GM19035 (cell line): Measurements from ENCODE around the gene ROR1.

ENCODE experiments used
- ATAC-seq: cut with Tn5 transposase; IDR thresholded peaks from one replicate; pipeline ENCODE4 v1.9.1; 2021; ENCODE audit not compliant: unreplicated experiment

The ROR1 gene

GRCh38 chr1:64126581-64126980 lies 352.8 kb downstream of the ROR1 start:
- ATAC-seq: no peak

DNA sequence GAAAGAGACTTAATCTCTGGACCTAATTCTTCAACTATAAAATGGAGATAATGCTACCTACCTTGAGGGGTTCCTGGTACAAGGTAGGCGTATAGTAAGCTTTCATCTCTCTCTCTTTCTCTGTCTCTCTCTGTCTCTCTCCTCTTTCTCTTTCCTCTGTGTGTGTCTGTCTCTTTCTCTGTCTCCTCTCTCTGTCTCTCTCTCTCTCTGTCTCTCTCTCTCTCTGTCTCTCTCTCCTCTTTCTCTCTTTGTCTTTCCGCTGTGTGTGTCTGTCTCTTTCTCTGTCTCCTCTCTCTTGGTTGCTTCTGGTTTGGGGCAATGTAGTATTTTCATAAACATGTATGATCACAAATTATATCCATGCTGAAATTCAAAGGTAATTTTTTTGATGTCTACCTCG lies 353.5 kb downstream of the ROR1 start:
- no peak for ATAC-seq

DNA sequence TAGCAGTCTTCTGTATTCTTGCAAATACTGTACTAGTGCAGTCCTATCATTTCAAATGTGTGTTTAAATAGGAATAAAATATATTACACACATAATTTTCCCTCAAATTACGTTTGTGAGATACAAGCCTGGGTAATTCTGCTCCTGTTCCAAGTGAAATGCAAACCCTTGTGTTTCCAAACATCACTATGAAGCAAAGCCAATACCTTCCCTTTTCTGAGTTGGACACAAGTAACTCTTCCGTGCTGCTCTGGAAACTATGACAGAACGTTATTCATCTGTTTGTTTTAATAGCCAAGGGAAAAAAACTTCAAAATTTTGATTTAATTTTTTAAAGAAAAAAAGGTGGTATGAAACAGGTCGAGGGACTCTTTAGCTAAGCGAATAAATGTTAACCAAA lies 355.9 kb downstream of the ROR1 start:
- ATAC-seq: no peak

GRCh38 chr1:64131155-64131554 lies 357.3 kb downstream of the ROR1 start:
- no peak for ATAC-seq

GRCh38 chr1:64133036-64133435 lies 359.2 kb downstream of the ROR1 start:
- no peak for ATAC-seq

DNA sequence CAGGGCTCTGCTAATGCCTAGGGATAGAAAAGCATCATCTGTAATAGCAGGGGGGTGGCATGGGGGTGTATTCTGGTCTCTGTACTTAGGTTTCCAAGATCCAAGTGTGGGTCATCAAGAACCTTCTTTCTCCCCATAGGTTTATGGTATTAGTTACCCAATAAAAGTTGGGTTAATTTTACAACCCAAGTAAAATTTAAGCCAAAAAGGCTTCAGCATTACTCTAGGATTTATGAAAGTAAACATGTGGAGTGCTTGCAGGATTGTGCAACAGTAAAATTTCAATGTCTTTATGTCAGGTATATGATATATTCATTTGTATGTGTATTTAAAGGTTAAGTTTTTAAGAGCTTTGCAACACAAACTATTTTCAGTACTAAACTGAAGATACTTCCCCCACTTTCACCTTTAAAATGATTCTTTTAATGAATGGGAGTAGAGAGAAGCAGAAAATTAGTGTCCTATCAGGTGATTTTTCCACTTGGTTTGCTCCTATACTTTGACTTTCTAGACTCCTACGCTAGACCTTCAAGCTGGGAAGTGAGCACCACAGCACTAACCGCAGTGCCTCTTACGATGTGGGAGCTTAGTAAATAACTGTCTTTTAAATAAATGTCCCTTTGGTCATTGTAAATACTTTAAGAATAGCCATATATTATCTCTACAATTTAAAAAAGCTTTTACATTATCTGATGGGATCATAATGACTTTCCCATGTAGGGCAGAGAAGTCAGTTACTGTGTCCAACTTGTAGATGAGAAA lies 361.8 kb downstream of the ROR1 start:
- no peak for ATAC-seq

DNA sequence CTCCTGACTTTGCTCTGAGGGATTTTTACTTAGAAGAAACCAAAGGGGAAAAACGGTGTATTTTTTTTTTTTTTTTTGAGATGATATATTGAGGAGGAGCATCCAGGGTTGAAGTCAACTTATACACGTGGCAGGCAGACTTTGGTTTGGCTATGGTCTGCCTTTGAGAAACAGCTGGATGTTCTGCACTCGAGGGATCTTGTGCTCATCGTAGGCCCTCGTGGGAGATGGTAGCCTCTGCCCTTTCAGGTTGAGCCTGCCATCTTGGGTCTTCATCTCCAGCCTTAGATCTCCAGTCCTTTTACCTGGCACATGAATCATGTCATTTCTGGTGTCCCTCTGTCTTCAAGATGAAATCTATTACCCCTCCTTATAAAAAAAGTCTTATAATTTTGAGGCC lies 362.5 kb downstream of the ROR1 start:
- no peak for ATAC-seq

DNA sequence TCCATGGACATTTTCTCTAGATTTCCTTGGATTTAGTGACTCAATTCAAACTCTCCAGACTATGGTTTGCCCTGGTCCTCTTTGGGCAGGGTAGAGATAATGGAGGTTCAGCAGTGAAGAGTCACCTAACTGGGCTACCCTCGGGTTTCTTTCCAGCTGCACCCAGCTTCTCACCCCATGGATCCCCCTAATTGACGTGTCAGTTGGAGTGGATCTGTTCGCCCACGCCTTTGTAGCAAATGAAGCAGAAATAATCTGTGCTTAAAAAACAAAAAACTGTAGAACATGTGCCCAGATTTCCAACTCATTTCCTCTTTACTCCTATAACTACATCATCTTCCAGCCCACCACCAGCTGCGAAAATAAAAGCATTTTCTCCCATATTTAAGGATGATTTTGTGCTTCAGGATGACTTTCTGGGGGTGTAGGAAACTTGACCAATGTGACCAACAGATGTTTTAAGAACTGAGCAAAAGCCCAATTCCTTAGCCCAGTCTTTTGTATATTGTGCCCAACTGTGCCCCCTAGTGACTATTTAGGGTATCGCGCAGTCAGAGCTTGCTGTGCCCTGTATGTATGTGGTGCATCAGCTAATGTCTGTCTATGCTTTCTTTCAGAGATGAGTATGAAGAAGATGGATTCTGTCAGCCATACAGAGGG lies 363.1 kb downstream of the ROR1 start:
- ATAC-seq: peak; percentile 63

DNA sequence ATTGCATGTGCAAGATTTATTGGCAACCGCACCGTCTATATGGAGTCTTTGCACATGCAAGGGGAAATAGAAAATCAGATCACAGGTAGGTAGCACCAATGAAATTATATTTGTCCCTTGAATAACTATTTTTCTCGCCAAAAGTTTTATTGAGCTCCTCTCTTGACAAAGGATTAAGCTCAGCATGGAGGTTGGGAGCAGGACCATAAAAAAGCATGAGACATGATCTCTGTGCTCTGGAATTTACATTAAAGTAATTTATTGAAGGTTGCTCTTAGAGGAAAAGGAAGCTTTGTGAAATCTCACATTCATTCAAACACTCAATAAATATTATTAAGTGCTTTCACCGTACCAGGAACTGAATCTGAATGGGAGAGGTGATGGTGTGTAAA lies 363.6 kb downstream of the ROR1 start:
- ATAC-seq: no peak

DNA sequence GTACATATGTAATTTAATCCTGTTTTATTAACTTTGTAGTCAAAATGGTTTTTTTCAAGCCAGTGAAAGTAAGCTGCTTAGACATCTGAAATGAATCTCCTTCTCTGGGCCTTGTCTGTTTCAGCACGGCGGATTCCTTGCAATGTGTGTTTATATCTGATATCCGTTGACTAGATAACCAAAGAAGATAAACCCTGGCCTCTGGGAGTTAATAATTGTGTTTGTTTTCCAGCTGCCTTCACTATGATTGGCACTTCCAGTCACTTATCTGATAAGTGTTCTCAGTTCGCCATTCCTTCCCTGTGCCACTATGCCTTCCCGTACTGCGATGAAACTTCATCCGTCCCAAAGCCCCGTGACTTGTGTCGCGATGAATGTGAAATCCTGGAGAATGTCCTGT lies 366.1 kb downstream of the ROR1 start:
- ATAC-seq: no peak

DNA sequence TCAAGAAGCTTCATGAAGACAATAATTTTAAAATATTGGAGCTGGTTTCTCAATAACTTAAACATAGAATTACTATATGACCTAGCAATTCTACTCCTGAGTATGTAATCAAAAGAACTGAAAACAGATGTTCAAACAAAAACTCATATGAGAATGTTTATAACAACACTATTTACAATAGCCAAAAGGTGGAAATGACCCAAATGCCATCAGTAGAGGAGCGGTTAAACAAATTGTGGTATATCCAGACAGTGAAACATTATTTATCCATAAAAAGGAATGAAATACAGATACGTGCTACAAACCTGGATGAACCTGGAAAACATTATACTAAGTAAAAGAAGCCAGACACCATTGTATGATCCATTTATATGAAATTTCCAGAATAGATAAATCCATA lies 366.8 kb downstream of the ROR1 start:
- ATAC-seq: no peak

DNA sequence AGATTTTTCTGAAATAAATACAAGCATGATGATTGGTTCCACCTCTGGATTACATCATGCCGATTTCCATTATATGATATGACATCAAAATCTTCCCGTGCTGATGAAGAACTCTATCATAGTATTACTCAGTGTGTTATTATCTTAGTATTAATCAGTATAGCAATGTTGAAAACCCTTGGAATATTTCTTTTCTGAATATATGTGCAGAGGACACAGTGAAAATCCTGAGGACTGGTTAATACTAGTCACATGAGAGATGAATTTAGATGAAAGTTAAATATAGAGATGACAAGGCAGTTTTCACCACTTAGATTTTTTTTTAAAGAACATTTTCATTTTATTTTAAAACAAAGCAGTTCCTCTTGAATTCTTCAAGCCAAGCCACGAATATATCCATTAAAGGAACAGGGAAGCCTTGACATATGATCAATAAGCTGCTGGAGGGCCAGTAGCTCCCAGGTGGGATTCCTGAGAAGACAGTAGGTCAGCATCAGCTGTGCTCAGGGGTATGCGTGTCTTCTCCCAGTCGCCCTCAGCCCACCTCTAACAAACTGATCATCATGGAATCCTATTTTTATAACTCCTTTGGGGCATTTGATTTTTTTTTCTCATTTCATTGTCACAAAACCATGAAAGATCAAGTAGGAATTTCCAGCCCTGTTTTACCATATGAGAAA lies 373.4 kb downstream of the ROR1 start:
- ATAC-seq: no peak

GRCh38 chr1:64147759-64148158 lies 373.9 kb downstream of the ROR1 start:
- ATAC-seq: no peak

- no peak for ATAC-seq
These were observed 376.4 kb downstream of the ROR1 start for GRCh38 chr1:64150266-64150665.

DNA sequence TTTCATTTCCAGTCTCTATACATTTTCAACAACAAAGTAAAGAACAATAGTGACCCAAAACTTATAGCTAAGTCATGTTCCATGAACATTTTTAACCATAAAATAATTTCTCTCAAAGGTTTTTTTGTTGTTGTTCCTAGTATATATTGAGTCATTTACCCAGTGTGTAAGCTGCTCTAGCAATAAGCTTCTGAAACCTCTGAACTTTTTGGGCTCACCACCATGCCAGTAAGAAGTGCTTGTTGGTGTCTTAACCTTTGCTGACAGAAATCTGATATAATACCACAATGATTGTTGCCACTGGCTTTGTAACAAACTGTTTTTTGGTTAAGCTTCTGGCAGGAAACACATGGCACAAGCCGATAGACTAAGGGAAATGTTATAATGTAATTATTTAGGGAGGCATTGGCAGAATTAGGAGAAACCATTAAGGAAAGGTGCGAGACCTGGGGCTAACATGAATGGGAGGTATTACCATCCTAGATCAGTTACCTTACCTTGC lies 377.0 kb downstream of the ROR1 start:
- ATAC-seq: no peak

GRCh38 chr1:64155278-64155677 lies 381.5 kb downstream of the ROR1 start:
- ATAC-seq: no peak

- no peak for ATAC-seq
These were observed 387.6 kb downstream of the ROR1 start for GRCh38 chr1:64161357-64161941.

GRCh38 chr1:64162151-64162550 lies 388.3 kb downstream of the ROR1 start:
- ATAC-seq: no peak

DNA sequence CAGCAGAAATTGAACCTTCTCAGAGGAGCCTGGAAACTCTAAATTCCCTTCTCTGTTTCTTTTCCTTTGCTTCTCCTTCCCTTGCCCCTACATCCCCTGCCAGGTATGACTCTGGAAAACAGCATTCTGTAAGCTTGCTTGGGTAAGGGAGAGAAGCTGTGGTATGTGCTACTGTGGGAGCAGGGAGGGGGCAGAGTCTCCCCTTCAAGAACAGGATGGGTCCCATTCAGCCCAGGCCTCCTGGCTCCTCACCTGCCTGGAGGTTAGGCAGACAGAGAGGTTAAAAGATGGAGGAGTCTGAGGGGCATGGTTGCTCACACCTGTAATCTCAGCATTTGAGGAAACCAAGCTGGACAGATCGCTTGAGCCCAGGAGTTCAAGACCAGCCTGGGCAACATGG lies 389.0 kb downstream of the ROR1 start:
- no peak for ATAC-seq

- ATAC-seq: no peak
These were observed 389.6 kb downstream of the ROR1 start for GRCh38 chr1:64163431-64163830.

- ATAC-seq: no peak
These were observed 390.2 kb downstream of the ROR1 start for GRCh38 chr1:64163970-64164369.

- no peak for ATAC-seq
These were observed 392.8 kb downstream of the ROR1 start for GRCh38 chr1:64166629-64167028.
